LoVo (cell line): Measurements from ENCODE around the gene PARD3.
"Not testable (repeated sequence)": the region's sequence is repeated elsewhere in the genome, so short reads cannot be mapped to it uniquely, and the experiment has no call there.

ENCODE experiments used
- DNase-seq: peaks from one replicate; pipeline ENCODE4 v3.0.0-alpha.2; 2016; ENCODE audit warnings: low spot score

PARD3 gene

DNA sequence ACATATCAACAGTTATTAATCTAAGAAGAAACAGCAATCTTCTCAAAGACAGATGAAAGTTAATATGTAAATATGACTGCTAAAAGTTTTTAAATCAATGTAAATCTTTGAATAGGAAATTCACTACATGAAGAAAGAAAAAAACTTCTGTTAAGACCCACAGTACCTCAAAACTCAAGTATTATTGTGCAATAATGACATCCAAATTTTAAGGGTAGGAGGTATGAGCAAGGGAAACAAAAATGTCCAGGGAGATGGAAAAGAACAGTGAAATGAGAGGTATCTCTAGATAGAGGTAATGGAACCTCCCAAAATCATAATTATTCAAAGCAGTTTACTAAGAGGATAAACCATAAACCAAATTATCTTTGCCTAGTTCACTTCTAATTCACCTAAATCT, 436.8 kb downstream of the PARD3 start:
- no peak for DNase-seq

DNA sequence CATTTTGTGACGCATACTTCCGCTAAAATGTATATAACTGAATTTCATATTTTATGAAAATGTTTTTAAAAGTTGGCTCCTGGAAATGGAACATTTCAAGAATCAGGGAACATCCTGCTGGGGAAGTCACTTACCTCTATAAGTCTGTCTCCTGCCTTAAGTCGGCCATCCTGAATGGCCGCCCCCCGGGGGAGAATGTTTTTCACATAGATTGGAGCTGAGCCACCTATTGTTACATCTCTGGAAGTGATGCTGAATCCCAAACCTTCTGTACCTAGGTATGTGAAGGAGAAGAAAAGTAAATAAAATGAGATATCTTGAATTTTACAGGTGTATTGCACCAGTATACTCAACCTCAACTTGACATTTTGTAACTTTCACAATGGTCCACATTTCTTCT, 437.3 kb downstream of the PARD3 start:
- no peak for DNase-seq

DNA sequence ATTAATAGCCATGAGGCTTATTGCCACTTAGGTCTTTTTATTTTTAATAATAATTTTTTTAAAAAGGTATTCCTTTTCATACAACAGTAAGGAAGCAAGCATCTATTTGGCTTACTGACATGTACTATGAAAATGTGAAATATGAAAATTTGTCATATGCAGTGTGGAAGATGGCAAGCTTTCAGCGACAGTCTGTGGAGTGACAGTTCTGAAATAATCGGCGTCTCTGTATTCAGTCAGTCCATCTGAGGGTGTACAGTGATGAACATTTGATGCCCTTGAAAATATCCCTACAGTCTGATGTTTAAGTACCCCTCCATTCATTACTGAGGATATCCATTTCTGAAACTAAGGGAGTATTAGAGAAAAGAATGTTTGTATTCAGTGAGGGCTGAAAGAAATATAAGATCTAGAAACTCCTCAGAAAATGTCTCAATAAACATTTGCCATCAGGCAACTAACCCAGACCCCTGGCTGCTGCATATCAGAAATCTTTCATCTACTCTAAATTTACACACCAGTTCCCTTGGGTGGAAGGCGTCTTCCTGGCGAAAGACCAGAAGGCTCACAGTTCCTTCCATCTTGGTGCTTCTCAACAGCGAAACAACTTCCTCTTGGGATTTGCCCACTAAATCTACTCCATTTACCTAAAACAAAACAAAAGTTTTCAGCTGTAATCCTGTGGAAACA, 440.6 kb downstream of the PARD3 start:
- no peak for DNase-seq

DNA sequence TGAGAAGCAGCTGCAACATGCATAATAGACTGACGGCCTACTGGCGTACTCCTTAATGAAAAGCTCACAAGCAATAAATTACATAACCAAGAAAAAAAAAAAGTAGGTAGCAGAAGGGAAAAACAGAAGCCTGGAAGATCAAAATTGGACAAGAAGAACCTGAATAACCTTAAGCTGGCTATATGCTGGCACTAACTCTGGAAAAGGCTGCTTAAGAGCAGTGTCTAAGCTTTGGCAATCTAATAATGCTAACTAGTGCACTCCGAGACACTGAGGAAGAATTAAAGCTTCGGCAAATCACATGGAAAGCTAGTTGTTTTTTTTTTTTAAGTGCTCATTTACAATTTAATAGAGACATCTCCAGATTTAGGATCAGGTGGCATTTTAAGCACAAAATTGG, 441.9 kb downstream of the PARD3 start:
- no peak for DNase-seq

DNA sequence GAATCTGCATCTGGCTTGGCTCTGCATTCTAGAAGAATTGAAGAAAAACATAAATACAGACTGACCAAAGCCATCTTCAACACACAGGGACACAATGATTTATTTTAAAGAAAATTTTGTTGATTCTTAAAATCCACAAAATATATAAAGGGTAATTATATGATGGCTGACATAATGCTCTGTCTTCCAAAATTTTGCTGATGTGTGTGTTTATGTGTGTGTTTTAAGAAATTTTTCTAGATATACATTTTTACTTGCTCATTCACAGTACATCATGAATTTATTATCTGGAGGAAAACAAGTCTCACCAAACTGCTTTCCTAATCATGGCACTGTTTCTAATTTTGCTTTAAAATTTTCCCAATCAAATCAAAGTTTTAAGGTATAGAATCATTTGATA, 442.6 kb downstream of the PARD3 start:
- DNase-seq: no peak

DNA sequence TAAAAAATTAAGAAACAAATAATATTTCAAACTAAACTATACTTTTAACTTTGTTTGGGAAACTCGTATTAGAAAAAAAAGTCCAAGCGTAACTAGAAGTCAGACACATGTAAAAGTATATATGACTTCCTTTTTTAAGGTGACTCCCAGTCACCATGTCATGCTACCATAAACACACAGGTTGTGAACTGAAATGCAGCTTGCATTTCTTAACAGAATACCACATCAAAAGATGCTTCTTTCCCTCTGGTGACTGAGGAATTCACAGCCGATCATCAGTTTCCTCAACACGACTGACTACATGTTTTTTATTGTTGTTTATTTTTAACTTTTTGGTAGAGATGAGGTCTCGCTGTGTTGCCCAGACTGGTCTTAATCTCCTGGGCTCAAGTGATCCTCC, 445.0 kb downstream of the PARD3 start:
- no peak for DNase-seq

DNA sequence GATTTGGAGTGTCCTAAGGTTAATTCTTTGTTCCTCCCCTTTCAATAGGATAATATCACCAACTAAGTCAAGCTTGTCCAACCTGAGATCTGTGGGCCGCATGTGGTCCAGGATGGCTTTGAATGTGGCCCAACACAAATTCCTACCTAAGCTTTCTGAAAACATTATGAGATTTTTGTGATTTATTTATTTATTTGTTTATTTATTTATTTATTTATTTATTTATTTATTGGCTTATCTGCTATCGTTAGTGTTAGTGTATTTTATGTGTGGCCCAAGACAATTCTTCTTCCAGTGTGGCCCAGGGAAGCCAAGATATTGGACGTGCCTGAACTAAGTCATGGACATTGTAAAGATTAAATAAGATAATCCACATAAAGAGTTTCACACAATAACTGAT, 446.0 kb downstream of the PARD3 start:
- DNase-seq: no peak

DNA sequence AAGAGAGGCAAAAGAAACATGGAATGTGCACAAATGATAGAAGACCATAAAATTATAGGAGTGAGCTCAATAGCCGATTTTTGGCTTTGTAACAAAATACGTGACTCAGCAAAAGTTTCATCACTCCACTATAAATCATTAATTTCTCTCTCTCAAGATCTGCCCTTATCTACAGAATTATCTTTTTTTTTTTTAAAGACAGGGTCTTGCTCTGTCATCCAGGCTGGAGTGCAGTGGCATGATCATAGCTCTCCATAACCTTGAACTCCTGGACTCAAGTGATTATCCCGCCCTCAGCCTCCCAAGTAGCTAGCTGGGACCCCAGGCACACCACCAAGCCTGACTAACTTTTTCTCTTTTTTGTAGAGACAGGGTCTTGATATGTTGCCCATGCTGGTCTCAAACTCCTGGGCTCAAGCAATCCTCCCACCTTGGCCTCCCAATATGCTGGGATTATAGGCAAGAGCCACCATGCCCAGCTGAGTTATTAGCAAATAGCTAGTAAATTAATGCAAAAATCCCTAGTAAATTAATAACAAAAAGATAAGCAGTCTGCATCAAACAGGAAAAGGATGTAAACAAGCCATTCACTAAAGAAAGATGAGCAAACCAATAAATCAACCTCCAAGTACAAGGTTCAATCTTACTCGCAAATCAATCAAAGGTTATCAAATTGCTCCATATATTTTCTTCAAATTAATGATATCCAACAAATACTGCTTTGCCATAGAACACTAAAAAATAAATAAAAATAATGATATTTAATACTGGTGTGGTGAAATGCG, 450.7 kb downstream of the PARD3 start:
- no peak for DNase-seq

DNA sequence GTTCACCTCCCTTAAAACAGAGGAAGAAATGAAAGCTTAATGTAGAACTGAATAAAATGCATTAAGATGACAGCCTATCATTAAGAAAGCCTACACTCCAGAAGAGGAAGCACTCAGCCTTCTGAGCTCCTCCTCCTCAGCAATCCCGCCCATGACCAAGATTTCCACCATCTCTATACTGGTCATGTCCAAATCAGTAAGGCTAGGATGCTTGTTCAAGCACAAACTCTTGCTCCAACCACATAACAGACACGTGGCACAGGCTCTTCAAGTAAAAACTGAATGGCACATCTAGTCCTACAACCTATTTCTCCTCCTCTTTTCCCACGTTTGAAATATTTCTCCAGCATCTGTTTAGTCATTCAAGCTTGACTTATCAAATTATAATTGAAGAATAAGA, 454.1 kb downstream of the PARD3 start:
- no peak for DNase-seq

DNA sequence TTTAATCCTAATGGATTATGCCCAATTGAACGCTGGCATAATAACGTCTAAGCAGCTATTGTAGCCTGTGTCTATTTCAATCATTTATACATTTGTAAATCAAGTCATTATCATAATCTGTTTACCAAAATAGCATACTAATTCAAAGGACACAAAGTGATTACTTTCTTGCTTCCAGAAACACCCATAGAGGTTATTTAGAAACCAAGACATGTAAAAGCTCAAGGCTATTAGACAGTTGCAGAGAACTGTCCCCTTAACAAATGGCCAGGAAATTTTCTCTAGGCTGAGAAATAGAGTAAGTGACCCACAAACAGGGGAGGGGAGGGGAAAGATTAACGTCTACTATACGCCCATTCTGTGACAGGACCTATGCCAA, 455.7 kb downstream of the PARD3 start:
- DNase-seq: no peak

DNA sequence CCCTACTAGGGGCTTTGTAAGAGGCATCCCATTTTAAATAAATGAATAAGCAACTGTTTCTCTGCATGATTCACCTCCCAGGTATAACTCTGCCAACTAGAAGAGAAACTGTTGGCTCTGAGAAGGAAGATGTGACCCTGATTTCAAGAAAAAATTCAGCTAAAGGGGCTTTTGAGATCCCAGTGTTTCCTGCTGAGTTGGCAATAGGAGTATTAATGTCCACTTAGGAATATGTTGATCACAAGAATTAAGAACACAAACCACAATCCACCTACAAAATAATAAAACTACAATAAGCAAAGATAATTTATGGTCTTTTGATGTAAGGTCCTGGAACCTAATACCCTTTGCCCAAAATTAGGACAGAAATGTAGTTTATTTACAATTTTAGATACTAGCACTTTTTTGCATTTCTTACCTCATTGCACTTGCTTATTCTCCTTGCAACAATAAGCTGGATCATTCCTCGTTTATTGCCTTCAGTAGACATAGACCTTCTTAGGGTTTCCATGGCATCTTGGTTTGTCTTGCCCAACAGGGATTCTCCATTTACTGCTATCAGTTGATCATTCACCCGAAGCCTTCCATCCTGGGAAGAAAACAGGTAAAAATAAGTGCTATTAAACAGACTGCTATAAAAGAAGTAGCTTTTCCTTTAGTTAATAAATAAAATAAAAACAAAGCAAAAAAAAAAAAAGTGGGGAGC, 456.2 kb downstream of the PARD3 start:
- no peak for DNase-seq

DNA sequence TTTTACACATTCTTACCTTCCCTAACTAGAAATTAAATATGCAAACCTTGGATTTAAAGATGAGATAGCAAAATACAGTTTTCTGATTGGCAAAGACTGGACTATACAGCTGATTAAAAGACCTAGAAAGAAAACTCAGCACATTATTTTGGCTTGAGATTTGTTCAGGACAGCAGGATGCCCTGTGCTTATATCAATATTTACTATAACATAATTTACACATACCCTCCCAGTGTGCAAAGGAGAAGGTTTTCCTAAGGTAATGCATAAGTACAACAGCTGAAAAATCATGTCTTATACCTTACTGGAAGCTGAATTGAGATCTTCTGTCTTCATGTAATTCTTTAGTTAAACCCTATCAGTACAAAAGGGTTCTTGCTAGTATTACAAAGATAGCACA, 458.6 kb downstream of the PARD3 start:
- DNase-seq: no peak

DNA sequence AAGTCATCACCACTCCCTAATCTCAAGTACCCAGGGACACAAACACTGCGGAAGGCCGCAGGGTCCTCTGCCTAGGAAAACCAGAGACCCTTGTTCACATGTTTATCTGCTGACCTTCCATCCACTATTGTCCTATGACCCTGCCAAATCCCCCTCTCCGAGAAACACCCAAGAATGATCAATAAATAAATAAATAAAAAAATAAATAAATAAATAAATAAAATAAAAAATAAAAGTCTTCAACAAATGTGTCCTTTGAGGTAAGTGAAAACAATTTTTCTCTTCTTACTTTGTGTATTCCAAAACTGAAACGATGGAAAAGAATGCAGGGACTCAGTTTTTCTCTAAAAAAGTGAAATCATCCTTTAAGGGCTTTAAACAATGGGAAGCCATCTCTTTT, 461.6 kb downstream of the PARD3 start:
- not testable (repeated sequence) for DNase-seq

DNA sequence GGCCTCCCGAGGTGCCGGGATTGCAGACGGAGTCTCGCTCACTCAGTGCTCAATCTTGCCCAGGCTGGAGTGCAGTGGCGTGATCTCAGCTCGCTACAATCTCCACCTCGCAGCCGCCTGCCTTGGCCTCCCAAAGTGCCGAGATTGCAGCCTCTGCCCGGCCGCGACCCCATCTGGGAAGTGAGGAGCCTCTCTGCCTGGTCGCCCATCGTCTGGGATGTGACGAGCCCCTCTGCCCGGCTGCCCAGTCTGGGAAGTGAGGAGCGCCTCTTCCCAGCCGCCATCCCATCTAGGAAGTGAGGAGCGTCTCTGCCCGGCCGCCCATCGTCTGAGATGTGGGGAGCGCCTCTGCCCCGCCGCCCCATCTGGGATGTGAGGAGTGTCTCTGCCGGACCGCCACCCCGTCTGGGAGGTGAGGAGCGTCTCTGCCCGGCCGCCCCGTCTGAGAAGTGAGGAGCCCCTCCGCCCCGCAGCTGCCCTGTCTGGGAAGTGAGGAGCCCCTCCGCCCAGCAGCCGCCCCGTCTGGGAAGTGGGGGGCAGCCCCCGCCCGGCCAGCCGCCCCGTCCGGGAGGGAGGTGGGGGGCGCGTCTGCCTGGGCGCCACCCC, 462.4 kb downstream of the PARD3 start:
- DNase-seq: not testable (repeated sequence)

DNA sequence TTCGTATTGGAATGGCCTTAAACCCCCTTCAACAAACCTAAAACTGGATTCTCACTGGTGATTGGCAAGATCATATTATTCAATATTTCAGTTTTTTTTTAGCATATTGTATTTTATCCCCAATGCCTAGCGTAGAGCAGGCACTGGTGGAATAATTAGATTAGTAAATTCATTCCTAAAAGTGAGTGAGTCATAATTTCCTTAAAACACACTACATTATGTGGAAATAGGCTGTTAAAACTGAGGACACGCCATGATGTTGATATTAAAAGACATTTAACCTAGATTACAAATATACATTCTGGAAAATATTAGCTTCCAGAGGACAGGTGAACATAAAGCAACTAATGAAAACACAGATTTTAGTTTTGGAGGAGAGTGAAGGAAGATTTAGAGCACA, 463.9 kb downstream of the PARD3 start:
- DNase-seq: no peak

DNA sequence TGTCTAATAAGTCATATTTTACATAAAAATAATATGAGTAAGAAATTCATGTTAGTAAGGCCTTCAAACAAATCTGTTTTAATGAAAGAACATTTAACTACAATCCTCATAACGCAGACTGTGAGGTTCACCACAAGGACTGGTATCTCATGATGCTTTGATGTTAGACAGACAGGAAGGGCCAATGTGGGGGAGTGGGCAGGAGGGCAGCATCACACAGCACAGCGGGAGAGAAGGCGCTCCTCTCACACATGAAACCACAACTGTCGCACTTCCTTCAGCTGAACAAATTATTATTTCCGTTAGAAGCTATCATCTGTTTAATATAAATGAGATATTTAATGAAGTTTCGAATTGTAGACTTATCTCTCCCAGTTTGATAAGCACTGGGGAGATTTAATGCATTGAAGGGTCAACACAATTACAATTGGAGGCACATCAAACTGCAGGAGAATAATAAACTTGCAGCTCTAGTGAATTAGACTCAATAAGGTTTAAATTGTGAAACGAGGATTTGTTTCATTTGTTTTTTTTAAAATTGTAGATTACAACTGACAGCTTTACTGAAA, 466.1 kb downstream of the PARD3 start:
- no peak for DNase-seq

DNA sequence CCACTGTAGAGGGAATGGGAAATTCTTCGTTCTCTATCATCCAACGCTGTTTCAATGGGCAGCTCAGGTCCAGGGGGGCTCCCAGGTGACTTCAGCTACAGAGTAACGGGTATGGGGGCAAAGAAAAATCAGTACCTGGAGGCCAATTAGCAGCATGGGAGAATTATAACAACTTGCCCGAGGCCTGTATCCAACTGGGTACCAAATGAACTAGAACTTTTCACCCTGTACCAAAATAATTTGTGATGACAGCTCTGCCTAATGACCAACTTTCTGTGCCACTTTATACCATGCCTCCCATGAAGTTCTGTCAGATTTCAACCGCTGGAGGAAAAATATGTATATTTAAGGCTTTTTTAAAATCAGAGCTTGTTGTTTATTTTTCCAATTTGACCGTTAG, 467.1 kb downstream of the PARD3 start:
- DNase-seq: no peak

DNA sequence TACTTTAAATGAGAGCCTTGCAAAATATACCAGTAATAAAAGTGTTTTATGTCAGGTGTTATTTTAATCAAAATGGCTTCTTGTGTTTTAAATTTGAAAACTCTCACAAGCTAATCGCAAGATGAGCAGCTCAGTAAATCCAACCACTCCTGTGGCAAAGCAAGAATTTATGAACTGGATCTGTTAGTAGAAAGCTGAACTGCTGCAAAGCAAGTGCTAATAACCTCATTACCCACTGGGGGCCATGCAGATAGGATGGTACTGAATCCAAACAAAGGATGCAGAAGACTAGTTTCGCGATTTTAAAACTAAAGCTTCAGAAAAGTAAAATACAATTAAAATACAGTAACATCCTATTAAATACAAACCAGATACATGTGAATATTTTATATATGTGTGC, 468.0 kb downstream of the PARD3 start:
- DNase-seq: no peak

DNA sequence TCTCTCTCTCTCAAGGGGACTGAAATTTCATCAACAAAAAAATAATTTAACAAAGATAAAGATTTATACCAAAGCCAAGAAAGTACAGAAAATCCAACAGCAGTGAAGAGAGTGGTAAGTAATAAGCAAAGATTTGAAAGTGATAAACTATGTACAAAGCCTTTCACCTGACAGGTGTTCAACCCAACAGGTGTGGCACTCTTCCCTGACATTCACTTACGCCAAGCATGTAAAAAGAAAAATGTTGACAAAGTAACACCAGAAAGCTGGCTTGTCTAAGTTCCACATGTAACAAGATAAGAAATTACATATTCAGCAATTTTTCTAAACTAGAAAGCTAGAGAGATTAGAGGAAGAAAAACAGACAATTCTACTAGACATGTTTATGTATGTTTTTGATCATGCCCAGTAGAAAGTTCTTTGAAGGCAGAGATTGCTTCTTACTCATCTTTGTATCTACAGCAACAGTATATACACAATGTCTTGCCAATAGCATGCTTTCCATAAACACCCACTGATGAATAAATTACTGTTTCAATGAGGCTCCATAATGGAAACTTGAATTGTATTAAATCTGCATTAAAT, 468.5 kb downstream of the PARD3 start:
- no peak for DNase-seq

DNA sequence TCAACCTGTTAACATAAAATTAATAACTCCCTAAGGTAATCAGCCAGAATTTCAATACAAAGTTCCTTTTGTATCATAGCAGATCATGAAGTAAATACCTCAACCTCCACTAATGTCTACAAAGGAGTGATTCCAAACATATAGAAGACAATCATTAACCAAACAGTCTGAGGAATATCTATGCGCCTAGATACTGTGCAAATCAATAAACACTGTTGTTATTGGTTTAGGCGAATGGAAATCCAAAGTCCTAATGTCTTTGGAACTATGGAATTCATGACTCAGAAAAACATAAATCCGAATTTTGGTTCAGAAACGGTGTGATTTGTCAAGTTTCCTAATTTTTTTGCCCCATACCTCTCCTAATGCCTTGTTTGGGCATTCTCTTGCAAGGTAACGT, 469.7 kb downstream of the PARD3 start:
- DNase-seq: no peak

DNA sequence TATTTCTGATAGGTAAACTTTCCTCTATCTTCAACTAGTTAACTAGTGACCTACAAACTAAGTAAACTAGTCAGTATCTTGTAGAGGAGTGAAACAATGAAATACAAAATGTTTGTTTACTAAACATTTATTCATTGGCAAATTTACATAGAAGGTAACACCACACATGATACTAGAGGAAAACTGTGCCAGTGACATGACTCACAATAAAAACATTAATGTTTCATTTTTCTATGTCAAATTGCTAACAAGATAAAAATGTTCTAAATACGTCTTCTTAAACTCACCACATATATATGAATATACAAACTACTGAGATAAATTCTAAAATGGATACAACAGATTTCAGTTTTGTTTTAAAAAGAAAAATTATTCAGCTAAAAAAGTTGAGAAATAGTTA, 471.3 kb downstream of the PARD3 start:
- no peak for DNase-seq

DNA sequence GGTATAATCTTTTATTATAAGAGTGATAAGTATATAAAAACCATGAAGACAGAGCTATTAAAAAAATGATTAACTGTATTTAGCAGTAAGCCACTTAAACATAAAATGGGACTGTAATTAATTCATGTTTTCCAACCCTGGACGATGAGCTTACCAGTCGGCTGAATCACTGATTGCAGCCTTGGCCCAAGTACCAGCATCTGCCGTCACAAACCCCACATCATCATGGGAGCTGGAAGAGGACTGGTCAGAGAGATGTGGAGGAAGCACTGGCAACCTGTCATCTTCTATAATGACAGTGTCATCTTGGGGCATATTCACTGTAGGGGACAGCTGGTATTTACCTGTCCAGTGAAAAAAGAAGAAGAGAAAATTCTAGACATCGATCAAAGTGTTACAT, 473.6 kb downstream of the PARD3 start:
- DNase-seq: no peak
